Thyroid gland (tissue), 4 donors: ENCODE results near the gene NR4A2. TPM values are rescaled to one million over a fixed set of nuclear protein-coding genes. Genes with fewer than 3 reads are reported as not detected.

ENCODE experiments used
- DNase-seq, 2 donors: peaks; one replicate each; pipeline ENCODE4 v3.0.0-alpha.2; 2019
- H3K27ac ChIP-seq, 3 donors: fragments of 200-600 bp; sonication (generic); 1 replicate in 2 of 3; 2 replicates in 1 of 3; pipeline ENCODE4 v1.5.1; 2016 to 2019; ENCODE audit warnings: mild to moderate bottlenecking in 1 of 3, moderate library complexity in 1 of 3
- H3K27me3 ChIP-seq: fragments of 200-600 bp; sonication (generic); one replicate; pipeline ENCODE4 v1.5.1; 2019
- H3K36me3 ChIP-seq, 2 donors: fragments of 200-600 bp; sonication (generic); one replicate each; pipeline ENCODE4 v1.5.1; 2016 to 2019
- H3K4me1 ChIP-seq, 2 donors: fragments of 200-600 bp; sonication (generic); one replicate each; pipeline ENCODE4 v1.5.1; 2017 to 2019
- H3K4me3 ChIP-seq, 3 donors: fragments of 200-600 bp; sonication (generic); replicated peaks in 1 of 3; 1 replicate in 2 of 3; 2 replicates in 1 of 3; pipeline ENCODE4 v1.5.1; 2016; ENCODE audit warnings: mild to moderate bottlenecking in 1 of 3
- H3K9me3 ChIP-seq: fragments of 200-600 bp; sonication (generic); one replicate; pipeline ENCODE4 v1.5.1; 2017
- POLR2A ChIP-seq, 2 donors: fragments of 450-650 bp; IDR thresholded peaks; one replicate each; pipeline ENCODE4 v1.6.1; 2017; ENCODE audit warnings: antibody characterized with exemption in 2 of 2, mild to moderate bottlenecking in 2 of 2, moderate library complexity in 1 of 2
- WGBS, 2 donors: methylation state at CpG; one replicate each; pipeline ENCODE4 v1.1.5; 2017; 5-methylcytosine and 5-hydroxymethylcytosine counted together
- intact Hi-C: fragments of 100-400 bp; cut with DNase I; formaldehyde crosslinking; loops from one replicate; pipeline ENCODE4 v1.15.1; 2023
- total RNA-seq, 4 donors: library from RNA; depleted of rRNA; stranded (reverse); fragments of >200 nt; gene quantifications; one replicate each; pipeline ENCODE4 v1.2.3, GENCODE V29; 2016
- TF ChIP-seq, protein P1 (sequence below), 6 experiments: fragments of 200-600 bp in 3 of 6; fragments of 450-650 bp in 3 of 6; sonication (generic) in 3 of 6; IDR thresholded peaks; one replicate each; pipeline ENCODE4 v1.5.1; 2016 to 2019; ENCODE audit warnings: antibody characterized with exemption in 6 of 6, mild to moderate bottlenecking in 2 of 6, inconsistent platforms in 1 of 6, moderate library complexity in 1 of 6

The NR4A2 gene
- total RNA-seq, 4 donors from 2014 or later: 4.2 to 7.5 (median 5.0) TPM

DNA sequence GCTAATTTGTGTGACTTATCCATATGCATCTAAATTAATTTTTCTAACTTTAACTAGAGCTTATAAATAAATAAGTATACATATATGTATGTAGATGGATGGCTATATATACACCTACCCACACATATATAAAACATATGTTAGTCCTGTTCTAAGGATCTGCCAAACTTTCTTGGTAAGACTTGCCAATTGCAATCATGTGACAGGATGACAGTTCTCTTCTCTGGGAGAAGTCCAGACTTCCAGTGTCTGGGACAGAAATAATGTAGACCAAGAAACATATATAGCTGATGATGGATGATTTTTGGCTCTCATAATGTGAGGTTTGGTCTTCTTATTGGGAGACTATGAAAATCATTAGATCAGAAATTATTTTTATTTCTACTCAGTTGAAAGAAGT lies 30.6 kb upstream of the NR4A2 start:
- no peaks in the 10 kb centered on the region for H3K36me3 ChIP-seq
- H3K27me3 ChIP-seq: no peaks in the 10 kb centered on the region
- intact Hi-C loops: no loop called here
- H3K4me1 ChIP-seq: peaks cover 0 to 5% of the 10 kb centered on the region in 2 donors
- TF ChIP-seq, protein P1, sequence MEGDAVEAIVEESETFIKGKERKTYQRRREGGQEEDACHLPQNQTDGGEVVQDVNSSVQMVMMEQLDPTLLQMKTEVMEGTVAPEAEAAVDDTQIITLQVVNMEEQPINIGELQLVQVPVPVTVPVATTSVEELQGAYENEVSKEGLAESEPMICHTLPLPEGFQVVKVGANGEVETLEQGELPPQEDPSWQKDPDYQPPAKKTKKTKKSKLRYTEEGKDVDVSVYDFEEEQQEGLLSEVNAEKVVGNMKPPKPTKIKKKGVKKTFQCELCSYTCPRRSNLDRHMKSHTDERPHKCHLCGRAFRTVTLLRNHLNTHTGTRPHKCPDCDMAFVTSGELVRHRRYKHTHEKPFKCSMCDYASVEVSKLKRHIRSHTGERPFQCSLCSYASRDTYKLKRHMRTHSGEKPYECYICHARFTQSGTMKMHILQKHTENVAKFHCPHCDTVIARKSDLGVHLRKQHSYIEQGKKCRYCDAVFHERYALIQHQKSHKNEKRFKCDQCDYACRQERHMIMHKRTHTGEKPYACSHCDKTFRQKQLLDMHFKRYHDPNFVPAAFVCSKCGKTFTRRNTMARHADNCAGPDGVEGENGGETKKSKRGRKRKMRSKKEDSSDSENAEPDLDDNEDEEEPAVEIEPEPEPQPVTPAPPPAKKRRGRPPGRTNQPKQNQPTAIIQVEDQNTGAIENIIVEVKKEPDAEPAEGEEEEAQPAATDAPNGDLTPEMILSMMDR (IDR thresholded peaks at IDR 0.05): no peak
- H3K9me3 ChIP-seq: no peaks in the 10 kb centered on the region
- H3K27ac ChIP-seq: no peak overlapping the region
- no peak for DNase-seq
- H3K4me3 ChIP-seq: no peak overlapping the region

DNA sequence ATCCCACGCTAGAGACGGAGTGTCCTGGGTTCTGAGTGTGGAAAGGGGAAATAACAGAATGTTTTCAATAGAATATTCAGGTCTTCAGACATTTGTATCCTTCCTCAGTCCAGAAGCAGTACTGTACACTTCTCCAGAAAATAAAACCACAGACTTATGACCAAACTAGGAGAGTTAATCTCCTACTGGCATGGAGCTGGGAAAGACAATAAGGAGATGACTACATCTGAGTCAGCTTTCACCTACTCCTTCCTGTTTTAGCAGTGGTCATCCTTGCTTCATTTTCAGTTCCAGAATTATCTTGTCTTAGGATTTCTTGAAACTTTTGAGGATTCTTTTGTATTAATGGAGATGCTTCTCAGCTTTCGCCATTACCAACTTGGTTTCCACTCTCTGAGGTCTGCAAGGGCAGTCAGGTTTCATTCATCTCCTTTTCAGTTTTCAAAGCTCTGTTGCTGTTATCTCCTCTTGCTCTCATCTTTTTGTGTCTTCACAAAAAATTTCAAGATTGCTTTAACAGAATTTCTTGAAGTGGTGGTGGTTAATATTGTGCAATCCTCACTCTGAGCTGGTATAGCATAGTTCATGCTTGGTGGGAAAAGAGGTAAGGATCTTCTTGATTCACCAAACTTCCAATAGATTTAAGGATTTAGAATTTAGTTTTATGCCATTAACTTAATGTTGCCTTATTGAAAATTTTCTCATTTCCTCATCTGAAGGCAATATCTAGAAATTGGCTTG lies 23.7 kb upstream of the NR4A2 start:
- DNase-seq: no peak
- WGBS, 2 donors: 98 to 99% methylated on average over 3 of the region's 3 CpGs
- no peaks in the 10 kb centered on the region for H3K36me3 ChIP-seq
- no peaks in the 10 kb centered on the region for H3K9me3 ChIP-seq
- TF ChIP-seq POLR2A (IDR thresholded peaks at IDR 0.05): no peak
- TF ChIP-seq, protein P1 (IDR thresholded peaks at IDR 0.05): no peak
- intact Hi-C loops: no loop called here
- no peaks in the 10 kb centered on the region for H3K27me3 ChIP-seq
- no peaks in the 10 kb centered on the region for H3K4me1 ChIP-seq
- H3K4me3 ChIP-seq: no peak overlapping the region
- no peak overlapping the region for H3K27ac ChIP-seq

GRCh38 chr2:156352911-156353310 lies 20.4 kb upstream of the NR4A2 start:
- no peak overlapping the region for H3K4me3 ChIP-seq
- no peaks in the 10 kb centered on the region for H3K27me3 ChIP-seq
- H3K36me3 ChIP-seq: no peaks in the 10 kb centered on the region
- H3K27ac ChIP-seq: no peak overlapping the region
- H3K4me1 ChIP-seq: no peaks in the 10 kb centered on the region
- no peaks in the 10 kb centered on the region for H3K9me3 ChIP-seq
- intact Hi-C loops: no loop called here
- TF ChIP-seq, protein P1 (IDR thresholded peaks at IDR 0.05): no peak
- TF ChIP-seq POLR2A (IDR thresholded peaks at IDR 0.05): no peak
- no peak for DNase-seq
- 78 to 96% methylated on average over 1 of the region's 1 CpG for WGBS, 2 donors

DNA sequence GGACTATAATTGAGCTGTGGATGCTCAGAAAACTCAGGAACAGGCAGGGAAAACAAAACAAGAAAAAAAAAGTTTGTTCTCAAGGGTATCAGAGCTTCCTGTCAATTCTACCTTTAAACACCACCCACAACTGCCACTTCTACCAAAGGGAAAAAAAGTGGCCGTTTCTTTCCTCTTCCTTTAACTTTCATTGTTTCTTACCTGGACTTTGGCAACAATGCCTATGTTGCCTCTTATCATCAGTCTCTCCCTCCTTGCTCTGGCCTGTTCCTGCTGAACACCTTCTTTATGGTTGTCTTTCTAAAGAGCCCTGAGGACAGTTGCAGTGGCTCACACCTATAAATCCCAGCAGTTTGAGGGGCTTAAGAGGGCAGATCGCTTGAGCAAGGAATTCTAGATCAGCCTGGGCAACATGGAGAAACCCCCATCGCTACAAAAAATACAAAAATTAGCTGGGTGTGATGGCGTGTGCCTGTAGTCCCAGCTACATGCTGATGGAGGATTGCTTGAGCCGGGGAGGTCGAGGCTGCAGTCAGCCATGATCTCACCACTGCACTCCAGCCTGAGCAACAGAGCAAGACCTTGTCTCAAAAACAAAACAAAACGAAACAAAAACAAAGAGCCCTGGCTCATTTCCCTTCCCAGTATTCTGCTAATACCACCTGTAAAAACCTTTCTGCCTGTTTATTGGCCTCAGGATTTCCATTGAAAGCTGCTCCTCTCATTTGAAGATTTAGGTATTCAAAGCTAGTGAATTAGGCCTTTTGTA lies 18.0 kb upstream of the NR4A2 start:
- H3K27ac ChIP-seq: peak overlapping the region; percentile 1 to 43 (median 20)
- no peaks in the 10 kb centered on the region for H3K9me3 ChIP-seq
- no peaks in the 10 kb centered on the region for H3K4me1 ChIP-seq
- TF ChIP-seq, protein P1 (IDR thresholded peaks at IDR 0.05): no peak
- TF ChIP-seq POLR2A (IDR thresholded peaks at IDR 0.05): no peak
- intact Hi-C loops: no loop called here
- H3K4me3 ChIP-seq: no peak overlapping the region
- H3K36me3 ChIP-seq: no peaks in the 10 kb centered on the region
- 66 to 69% methylated on average over 7 of the region's 7 CpGs for WGBS, 2 donors
- DNase-seq: peak; percentile 37 to 52
- no peaks in the 10 kb centered on the region for H3K27me3 ChIP-seq

DNA sequence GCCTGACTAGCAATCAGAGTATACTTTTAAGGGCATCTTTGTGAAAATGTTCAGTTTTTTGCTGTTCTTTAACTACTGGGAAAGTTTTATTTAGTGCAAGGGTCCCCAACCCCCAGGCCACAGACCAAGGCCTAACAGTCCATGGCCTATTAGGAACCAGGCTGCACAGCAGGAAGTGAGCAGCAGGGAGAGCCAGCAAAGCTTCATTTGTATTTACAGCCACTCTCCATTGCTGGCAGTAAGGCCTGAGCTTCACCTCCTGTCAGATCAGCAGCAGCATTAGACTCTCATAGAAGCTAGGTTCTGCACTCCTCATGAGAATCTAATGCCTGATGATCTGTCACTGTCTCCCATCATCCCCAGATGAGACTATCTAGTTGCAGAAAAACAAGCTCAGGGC lies 17.1 kb upstream of the NR4A2 start:
- Histone ChIP-seq H3K9me3 (no peaks in the 10 kb centered on the region), H3K27me3 (no peaks in the 10 kb centered on the region), H3K4me3 (no peak overlapping the region), H3K4me1 (no peaks in the 10 kb centered on the region), H3K36me3 (no peaks in the 10 kb centered on the region), H3K27ac (no peak overlapping the region)
- TF ChIP-seq, protein P1 (IDR thresholded peaks at IDR 0.05): no peak
- no peak for TF ChIP-seq POLR2A (IDR thresholded peaks at IDR 0.05)
- DNase-seq: no peak
- intact Hi-C loops: loop anchor here (10.0 kb wide), 1 partner anchor 45 kb away; no protein-coding TSS in a partner anchor
